Endothelial cell (in vitro differentiated cells): ENCODE results near the gene SEMA6B. TPM values are rescaled to one million over a fixed set of nuclear protein-coding genes. Genes with fewer than 3 reads are reported as not detected.

Experiments used
- DNase-seq: peaks from one replicate; pipeline ENCODE4 v3.0.0; 2021; ENCODE audit warnings: low spot score
- H3K27ac Mint-ChIP-seq: one replicate; pipeline ENCODE4 v1.8.0; 2021; ENCODE audit warnings: mixed read lengths, inconsistent platforms; ENCODE audit not compliant: unreplicated experiment
- H3K27me3 Mint-ChIP-seq: one replicate; pipeline ENCODE4 v1.8.0; 2021; ENCODE audit warnings: mild to moderate bottlenecking, moderate library complexity, mixed read lengths, inconsistent platforms; ENCODE audit not compliant: unreplicated experiment
- H3K36me3 Mint-ChIP-seq: one replicate; pipeline ENCODE4 v1.8.0; 2021; ENCODE audit warnings: mild to moderate bottlenecking, low read depth, mixed read lengths, inconsistent platforms; ENCODE audit not compliant: unreplicated experiment
- H3K4me1 Mint-ChIP-seq: one replicate; pipeline ENCODE4 v1.8.0; 2021; ENCODE audit warnings: mild to moderate bottlenecking, mixed read lengths, inconsistent platforms; ENCODE audit not compliant: unreplicated experiment
- H3K4me3 Mint-ChIP-seq: one replicate; pipeline ENCODE4 v1.8.0; 2021; ENCODE audit warnings: mild to moderate bottlenecking, mixed read lengths, inconsistent platforms; ENCODE audit not compliant: unreplicated experiment
- H3K9me3 Mint-ChIP-seq: one replicate; pipeline ENCODE4 v1.8.0; 2021; ENCODE audit warnings: mixed read lengths, inconsistent platforms; ENCODE audit not compliant: unreplicated experiment
- CTCF ChIP-seq: fragments of 200-600 bp; sonication (generic); IDR thresholded peaks from one replicate; pipeline ENCODE4 v1.5.0; 2021; ENCODE audit warnings: antibody characterized with exemption; ENCODE audit not compliant: unreplicated experiment
- total RNA-seq: library from RNA; stranded (reverse); fragmentation: NEBNext Ultra II Directional; extraction: Animal tissue kit (Norgen Biotek cat#: 25700); gene quantifications from one replicate; pipeline ENCODE4 v1.2.1, GENCODE V29; 2021; ENCODE audit not compliant: unreplicated experiment

Gene SEMA6B
- total RNA-seq, 1 donor from 2014 or later = 43.7 TPM

GRCh38 chr19:4518345-4519171 is 40.9 kb downstream of the SEMA6B start, which contains the start of gene PLIN4:
Gene PLIN4, minus strand, starts transcription at chr19:4518486. Its CDS starts 214 bp downstream, at chr19:4518272.
- no peak for TF ChIP-seq CTCF
- no peak for DNase-seq
- H3K9me3 Mint-ChIP-seq = no peaks in the 10 kb centered on the region
- no peak within 1 kb of the TSS for H3K27ac Mint-ChIP-seq
- no peak within 1 kb of the TSS for H3K4me3 Mint-ChIP-seq
- H3K27me3 Mint-ChIP-seq = peaks cover 20% of the 10 kb centered on the region
- H3K36me3 Mint-ChIP-seq = no peaks in the 10 kb centered on the region
- peaks cover 3% of the 10 kb centered on the region for H3K4me1 Mint-ChIP-seq

- H3K36me3 Mint-ChIP-seq = no peaks in the 10 kb centered on the region
- H3K27ac Mint-ChIP-seq = no peak overlapping the region
- H3K9me3 Mint-ChIP-seq = no peaks in the 10 kb centered on the region
- peaks cover 3% of the 10 kb centered on the region for H3K4me1 Mint-ChIP-seq
- no peak for DNase-seq
- H3K4me3 Mint-ChIP-seq = no peak overlapping the region
- H3K27me3 Mint-ChIP-seq = peaks cover 20% of the 10 kb centered on the region
- TF ChIP-seq CTCF = no peak
Measured at GRCh38 chr19:4517451-4518057, 41.9 kb downstream of the SEMA6B start.

GRCh38 chr19:4516939-4517300 is 42.6 kb downstream of the SEMA6B start:
- no peaks in the 10 kb centered on the region for H3K36me3 Mint-ChIP-seq
- TF ChIP-seq CTCF = no peak
- DNase-seq = no peak
- H3K9me3 Mint-ChIP-seq = no peaks in the 10 kb centered on the region
- H3K4me3 Mint-ChIP-seq = no peak overlapping the region
- peaks cover 3% of the 10 kb centered on the region for H3K4me1 Mint-ChIP-seq
- H3K27ac Mint-ChIP-seq = no peak overlapping the region
- peaks cover 21% of the 10 kb centered on the region for H3K27me3 Mint-ChIP-seq

GRCh38 chr19:4516199-4516938 is 43.1 kb downstream of the SEMA6B start:
- Mint-ChIP-seq H3K4me3 (no peak overlapping the region), H3K36me3 (no peaks in the 10 kb centered on the region), H3K27me3 (peaks cover 20% of the 10 kb centered on the region), H3K9me3 (no peaks in the 10 kb centered on the region), H3K4me1 (peaks cover 3% of the 10 kb centered on the region), H3K27ac (no peak overlapping the region)
- no peak for DNase-seq
- no peak for TF ChIP-seq CTCF
